Right hindlimb (tissue), 1 donor: ENCODE data around the gene PA2G4.

Experiments used
- DNase-seq: peaks from one replicate; pipeline ENCODE4 v3.0.0-alpha.2; 2018

The PA2G4 gene

GRCh38 chr12:56127485-56127887, 23.1 kb downstream of the PA2G4 start:
- no peak for DNase-seq

- peak; percentile 99 for DNase-seq
Observed at GRCh38 chr12:56127888-56128669, 23.7 kb downstream of the PA2G4 start, which contains the start of gene ESYT1. Gene ESYT1 (plus strand): TSS chr12:56128267. CDS start chr12:56128320, 53 bp downstream.

DNA sequence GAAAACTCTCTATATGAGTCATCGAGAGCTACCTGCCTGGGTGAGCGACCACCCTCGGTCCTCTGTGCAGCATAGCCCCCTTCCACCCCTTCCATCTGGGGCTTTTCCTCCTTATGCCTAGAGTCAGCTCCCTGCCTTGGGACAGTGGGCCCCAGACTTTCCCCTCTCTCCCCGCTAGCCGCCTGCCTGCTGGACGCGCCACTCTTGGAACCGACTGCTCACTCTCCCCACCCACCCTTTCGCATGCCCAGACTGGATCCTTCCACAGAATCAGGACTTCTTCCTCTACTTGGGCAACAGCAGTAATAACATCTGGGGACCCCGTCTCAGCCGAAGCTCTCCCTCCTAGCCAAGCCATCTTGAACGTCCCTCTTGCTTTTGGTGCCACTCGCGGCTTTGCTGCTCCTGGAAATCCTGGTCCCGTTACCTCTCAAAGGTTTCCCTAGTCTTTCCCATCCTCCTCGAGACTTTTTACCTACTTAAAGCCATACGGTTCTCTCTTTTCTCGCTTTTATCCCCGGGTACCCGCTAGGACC, 24.4 kb downstream of the PA2G4 start:
- peak; percentile 56 for DNase-seq

- DNase-seq, result peak; percentile 73
Observed at GRCh38 chr12:56129206-56129941, 25.0 kb downstream of the PA2G4 start.

- DNase-seq, result no peak
Observed at GRCh38 chr12:56129942-56130495, 25.7 kb downstream of the PA2G4 start.

- no peak for DNase-seq
Observed at GRCh38 chr12:56130876-56131275, 26.5 kb downstream of the PA2G4 start.

- DNase-seq, result no peak
Observed at GRCh38 chr12:56134897-56135296, 30.5 kb downstream of the PA2G4 start.

DNA sequence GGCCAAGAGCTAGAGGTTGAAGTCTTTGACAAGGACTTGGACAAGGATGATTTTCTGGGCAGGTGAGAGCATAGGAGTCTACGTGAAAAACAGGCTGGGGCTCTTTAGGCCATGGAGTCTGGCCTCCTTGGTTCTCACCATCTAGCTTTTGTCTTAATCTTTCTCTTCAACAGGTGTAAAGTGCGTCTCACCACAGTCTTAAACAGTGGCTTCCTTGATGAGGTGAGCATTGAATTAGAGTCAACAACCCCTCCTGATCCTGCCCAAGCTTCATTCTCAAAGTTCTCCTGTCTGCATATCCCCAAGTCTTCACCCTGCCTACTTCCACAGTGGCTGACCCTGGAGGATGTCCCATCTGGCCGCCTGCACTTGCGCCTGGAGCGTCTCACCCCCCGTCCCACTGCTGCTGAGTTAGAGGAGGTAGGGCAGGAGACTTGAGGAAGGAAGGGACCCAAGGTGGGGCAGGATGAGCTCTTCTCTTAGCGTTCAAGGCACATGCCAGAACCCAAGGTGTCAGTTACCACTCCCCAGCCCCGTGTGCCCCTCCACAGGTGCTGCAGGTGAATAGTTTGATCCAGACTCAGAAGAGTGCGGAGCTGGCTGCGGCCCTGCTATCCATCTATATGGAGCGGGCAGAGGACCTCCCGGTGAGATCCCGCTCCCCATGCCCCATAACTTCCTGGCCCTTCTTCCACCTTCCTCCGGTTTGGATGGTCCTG, 33.7 kb downstream of the PA2G4 start:
- DNase-seq, result no peak

DNA sequence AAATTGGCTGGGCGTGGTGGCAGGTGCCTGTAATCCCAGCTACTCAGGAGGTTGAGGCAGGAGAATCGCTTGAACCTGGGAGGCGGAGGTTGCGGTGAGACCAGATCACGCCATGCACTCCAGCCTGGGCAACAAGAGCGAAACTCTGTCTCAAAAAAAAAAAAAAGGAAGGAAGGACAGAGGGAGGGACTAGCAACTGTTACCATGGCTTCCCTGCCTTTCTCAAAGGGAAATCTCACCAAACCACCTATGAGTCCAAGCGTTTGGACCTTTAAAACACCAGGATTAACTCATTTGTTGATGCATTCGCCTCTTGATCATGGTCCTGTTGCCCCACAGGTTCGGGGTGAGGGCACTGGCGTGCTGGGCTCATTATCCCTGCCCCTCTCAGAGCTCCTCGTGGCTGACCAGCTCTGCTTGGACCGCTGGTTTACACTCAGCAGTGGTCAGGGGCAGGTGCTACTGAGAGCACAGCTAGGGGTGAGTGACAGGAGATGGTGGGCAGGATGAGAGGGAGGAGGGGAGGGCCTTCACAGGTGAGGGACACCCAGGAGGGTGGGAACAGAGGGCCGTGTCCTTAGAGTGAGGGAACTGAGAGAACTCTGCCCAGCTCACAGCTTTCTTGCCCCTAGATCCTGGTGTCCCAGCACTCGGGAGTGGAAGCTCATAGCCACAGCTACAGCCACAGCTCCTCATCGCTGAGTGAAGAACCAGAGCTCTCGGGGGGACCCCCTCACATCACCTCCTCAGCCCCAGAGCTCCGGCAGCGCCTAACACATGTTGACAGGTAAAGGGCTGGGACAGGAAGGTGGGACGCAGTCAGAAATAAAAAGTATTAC, 37.8 kb downstream of the PA2G4 start:
- DNase-seq, result no peak

GRCh38 chr12:56143217-56143616, 38.9 kb downstream of the PA2G4 start:
- DNase-seq, result no peak

DNA sequence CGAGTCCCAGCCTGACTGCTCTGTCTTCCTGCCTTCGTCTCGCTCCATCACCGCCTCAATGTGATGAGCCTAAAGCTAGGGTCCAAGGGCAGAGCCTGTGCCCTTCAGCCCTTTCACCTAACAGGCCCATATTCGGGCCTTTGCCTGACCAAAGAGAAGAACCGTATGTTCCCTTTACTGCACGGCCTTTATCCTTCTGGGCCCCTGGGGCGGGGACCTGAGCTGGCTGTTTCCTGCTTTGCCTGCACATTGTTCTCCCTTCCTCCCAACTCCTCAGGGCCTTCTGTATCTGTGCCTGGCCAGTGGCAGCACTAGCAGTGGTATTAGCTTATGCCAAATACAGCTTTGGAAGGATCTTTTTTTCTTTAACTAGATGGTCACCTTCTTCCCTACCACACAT, 39.5 kb downstream of the PA2G4 start:
- DNase-seq, result no peak

- DNase-seq, result no peak
Observed at GRCh38 chr12:56145217-56145616, 40.9 kb downstream of the PA2G4 start.

- DNase-seq, result no peak
Observed at GRCh38 chr12:56146492-56147460, 42.4 kb downstream of the PA2G4 start.

DNA sequence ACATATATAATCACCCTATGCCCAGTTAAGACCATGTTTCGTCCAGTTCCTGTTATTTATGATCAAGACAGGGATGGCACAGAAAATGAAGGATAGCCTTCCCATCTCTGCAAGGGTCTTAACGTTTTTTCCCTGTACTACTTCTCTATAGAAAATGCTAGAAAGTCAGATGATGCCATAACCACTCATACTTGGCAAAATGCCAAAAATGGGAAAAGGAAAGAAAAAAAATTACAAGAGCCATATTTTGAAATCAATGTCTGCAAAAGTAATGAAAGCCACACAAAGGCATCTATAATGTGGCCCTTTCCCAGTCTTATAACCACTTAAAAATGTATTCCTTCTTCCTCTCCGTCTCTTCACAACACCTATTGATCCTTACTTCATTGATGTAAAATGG, 46.2 kb downstream of the PA2G4 start:
- no peak for DNase-seq

DNA sequence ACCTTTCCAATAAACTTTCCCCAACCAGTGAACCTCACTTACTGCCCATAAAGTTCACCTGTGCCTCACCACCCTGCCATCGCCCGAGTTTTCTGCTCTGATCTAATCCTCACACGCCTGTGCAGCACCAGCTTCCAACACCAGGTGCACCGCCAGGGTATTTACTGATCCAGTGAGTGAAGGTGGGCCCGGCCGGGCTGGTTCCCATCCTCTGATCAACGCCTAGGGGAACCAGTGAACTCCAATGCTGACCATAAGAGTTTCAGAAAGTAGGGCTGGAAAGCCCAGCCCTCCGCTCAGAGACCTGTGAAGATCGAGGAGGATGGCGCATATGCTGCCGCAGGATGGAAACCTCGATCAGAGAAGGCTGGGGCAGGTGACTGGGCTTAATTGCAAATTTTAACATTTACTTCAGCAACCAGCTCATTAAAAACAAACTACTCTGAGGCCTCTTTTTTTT, 47.3 kb downstream of the PA2G4 start:
- DNase-seq, result peak; percentile 31

DNA sequence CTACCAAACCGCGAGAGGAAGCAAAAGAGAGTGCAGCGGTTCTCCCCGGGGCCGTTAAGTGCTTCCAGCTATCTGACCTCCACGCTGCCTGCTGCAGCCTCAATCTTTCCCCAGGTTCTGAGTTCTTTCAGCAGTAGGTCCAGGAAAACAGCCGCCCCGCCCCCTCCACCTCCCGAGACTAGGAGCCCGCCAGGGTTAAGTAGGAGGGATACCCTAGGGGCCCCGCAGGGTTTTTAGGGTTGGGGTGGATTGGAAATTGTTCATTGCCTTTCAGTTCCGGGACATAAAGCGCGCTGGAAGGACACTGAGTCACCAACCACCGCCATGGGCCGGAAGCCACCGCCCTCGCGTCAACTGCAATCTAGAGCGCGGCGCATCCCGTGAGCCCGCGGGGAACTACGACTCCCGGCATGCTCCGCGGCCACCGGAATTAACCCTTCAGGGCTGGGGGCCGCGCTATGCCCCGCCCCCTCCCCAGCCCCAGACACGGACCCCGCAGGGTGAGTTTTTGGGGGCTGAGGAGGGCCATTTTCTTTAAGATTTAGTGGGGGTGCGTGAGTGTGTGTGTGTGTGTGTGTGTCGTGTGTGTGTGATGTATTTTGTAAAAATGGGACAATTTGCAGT, 47.9 kb downstream of the PA2G4 start, which contains the start of gene MYL6B:
Gene MYL6B, plus strand, starts transcription at position 456 of the 624 bp plus-strand sequence. CDS start 1,332 bp downstream, outside the sequence.
- peak; percentile 94 for DNase-seq

GRCh38 chr12:56152756-56153677, 48.7 kb downstream of the PA2G4 start:
- DNase-seq, result no peak

DNA sequence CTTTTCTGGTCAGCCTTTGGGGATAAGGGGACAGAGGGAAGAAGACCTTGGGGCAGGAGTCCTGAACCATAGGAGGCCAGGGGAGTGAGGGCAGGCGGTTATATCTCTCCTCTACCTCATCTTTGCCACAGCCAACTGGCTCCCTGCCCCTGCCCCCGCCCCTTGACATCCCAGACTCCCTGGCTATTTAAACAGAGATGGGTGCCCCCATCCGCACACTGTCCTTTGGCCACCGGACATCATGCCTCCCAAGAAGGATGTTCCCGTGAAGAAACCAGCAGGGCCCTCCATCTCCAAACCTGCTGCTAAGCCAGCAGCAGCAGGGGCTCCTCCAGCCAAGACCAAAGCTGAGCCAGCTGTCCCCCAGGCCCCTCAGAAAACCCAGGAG, 49.3 kb downstream of the PA2G4 start:
- DNase-seq, result no peak

GRCh38 chr12:56154246-56154771, 50.0 kb downstream of the PA2G4 start:
- DNase-seq, result peak; percentile 49
